Lower lobe of right lung (tissue), 2 donors: Measurements from ENCODE around the gene TMEM131L. TPM values are rescaled to one million over a fixed set of nuclear protein-coding genes. Genes with fewer than 3 reads are reported as not detected.

Experiments used
- ATAC-seq, 2 donors: fragments of 200-7000 bp; cut with Tn5 transposase; one replicate each; pipeline ENCODE4 v1.9.1; 2020 to 2022; ENCODE audit warnings: mild to moderate bottlenecking in 2 of 2, moderate library complexity in 2 of 2
- DNase-seq: peaks from one replicate; pipeline ENCODE4 v3.0.0-alpha.2; 2020
- H3K27ac ChIP-seq: fragments of 200-600 bp; one replicate; pipeline ENCODE4 v1.8.0; 2022
- H3K27me3 ChIP-seq: fragments of 200-600 bp; one replicate; pipeline ENCODE4 v1.8.0; 2022; ENCODE audit warnings: low read depth
- H3K36me3 ChIP-seq: fragments of 200-600 bp; one replicate; pipeline ENCODE4 v1.8.0; 2022; ENCODE audit warnings: mild to moderate bottlenecking
- H3K4me1 ChIP-seq: fragments of 200-600 bp; one replicate; pipeline ENCODE4 v1.8.0; 2022
- H3K4me3 ChIP-seq: fragments of 200-600 bp; one replicate; pipeline ENCODE4 v1.8.0; 2022; ENCODE audit warnings: mild to moderate bottlenecking
- H3K9me3 ChIP-seq: fragments of 200-600 bp; one replicate; pipeline ENCODE4 v1.8.0; 2022
- intact Hi-C: fragments of 100-400 bp; cut with DNase I; formaldehyde crosslinking; loops from one replicate; pipeline ENCODE4 v1.11.0; 2022
- total RNA-seq: library from RNA; stranded (reverse); fragmentation: NEBNext Ultra II Directional; extraction: Animal tissue kit (Norgen Biotek cat#: 25700); gene quantifications from one replicate; pipeline ENCODE4 v1.2.1, GENCODE V29; 2021
- TF ChIP-seq, protein P1 (sequence below): fragments of 200-600 bp; IDR thresholded peaks from one replicate; pipeline ENCODE4 v1.8.0; 2022; ENCODE audit warnings: antibody characterized with exemption, mild to moderate bottlenecking
- donor health status: DM: no; HTN: yes; CAD: no; lungs with severe emphysema.

Gene TMEM131L
- total RNA-seq, 1 donor from 2014 or later = 21.7 TPM

- TF ChIP-seq, protein P1, sequence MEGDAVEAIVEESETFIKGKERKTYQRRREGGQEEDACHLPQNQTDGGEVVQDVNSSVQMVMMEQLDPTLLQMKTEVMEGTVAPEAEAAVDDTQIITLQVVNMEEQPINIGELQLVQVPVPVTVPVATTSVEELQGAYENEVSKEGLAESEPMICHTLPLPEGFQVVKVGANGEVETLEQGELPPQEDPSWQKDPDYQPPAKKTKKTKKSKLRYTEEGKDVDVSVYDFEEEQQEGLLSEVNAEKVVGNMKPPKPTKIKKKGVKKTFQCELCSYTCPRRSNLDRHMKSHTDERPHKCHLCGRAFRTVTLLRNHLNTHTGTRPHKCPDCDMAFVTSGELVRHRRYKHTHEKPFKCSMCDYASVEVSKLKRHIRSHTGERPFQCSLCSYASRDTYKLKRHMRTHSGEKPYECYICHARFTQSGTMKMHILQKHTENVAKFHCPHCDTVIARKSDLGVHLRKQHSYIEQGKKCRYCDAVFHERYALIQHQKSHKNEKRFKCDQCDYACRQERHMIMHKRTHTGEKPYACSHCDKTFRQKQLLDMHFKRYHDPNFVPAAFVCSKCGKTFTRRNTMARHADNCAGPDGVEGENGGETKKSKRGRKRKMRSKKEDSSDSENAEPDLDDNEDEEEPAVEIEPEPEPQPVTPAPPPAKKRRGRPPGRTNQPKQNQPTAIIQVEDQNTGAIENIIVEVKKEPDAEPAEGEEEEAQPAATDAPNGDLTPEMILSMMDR = no peak
- intact Hi-C loops = no loop called here
Measured at GRCh38 chr4:153490985-153491483, 24.9 kb downstream of the TMEM131L start.

DNA sequence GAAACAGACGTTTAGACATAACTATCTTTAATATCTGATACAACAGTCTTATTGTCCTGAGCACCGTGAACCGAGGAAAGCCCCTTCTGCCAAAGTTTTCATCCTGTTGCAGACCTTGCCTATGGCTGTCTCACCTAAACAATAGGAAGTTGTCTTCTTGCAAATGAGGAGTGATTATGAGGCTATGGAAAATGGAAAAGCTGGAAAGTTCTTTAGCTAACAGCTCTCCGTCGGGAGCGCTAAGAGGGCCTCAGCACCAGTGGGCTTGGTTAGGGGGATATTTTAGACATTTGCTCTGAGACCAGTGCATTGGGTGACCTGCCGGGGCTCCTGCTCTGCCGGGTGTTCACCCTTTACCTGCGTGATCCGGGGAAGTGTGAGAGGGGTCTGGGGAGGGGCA lies 28.4 kb downstream of the TMEM131L start:
- DNase-seq = no peak
- no peaks in the 10 kb centered on the region for H3K27me3 ChIP-seq

More at GRCh38 chr4:153490985-153491483, 24.9 kb downstream of the TMEM131L start:
- peaks cover 44% of the 10 kb centered on the region for H3K4me1 ChIP-seq
- no peaks in the 10 kb centered on the region for H3K36me3 ChIP-seq
- no peak overlapping the region for H3K27ac ChIP-seq
- no peak overlapping the region for H3K4me3 ChIP-seq
- ATAC-seq = no peak
- DNase-seq = no peak
- H3K27me3 ChIP-seq = no peaks in the 10 kb centered on the region
- H3K9me3 ChIP-seq = no peaks in the 10 kb centered on the region

GRCh38 chr4:153495480-153496193 lies 29.5 kb downstream of the TMEM131L start:
- H3K27me3 ChIP-seq = no peaks in the 10 kb centered on the region
- DNase-seq = no peak
- no peaks in the 10 kb centered on the region for H3K36me3 ChIP-seq
- H3K27ac ChIP-seq = no peak overlapping the region
- intact Hi-C loops = no loop called here
- ATAC-seq = no peak
- TF ChIP-seq, protein P1 = no peak
- no peaks in the 10 kb centered on the region for H3K9me3 ChIP-seq
- peaks cover 13% of the 10 kb centered on the region for H3K4me1 ChIP-seq
- H3K4me3 ChIP-seq = no peak overlapping the region

More for the DNA sequence above, 28.4 kb downstream of the TMEM131L start:
- Histone ChIP-seq H3K27ac (no peak overlapping the region), H3K36me3 (no peaks in the 10 kb centered on the region), H3K9me3 (no peaks in the 10 kb centered on the region), H3K4me1 (peaks cover 16% of the 10 kb centered on the region), H3K4me3 (no peak overlapping the region)
- no peak for ATAC-seq
- TF ChIP-seq, protein P1 = no peak
- intact Hi-C loops = no loop called here

DNA sequence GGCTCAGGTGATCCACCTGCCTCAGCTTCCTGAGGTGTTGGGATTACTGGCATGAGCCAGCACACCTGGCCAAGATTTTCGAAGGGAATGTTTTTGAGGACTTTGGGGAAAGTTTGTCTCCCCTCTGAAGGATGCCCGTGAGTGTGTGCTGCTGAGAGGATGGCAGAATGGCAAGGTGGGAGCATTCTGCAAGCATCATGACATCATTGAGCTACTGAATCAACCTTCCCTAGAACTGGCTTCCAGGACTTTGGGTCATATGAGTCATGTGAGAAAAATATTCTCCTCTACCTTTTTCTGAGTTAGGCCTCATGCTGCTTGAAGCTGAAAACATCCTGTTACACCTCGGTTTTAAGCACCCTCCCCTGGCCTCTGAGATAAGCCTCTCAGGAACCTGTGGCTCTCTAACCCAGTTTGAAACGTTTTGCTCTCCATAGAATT lies 31.0 kb downstream of the TMEM131L start:
- TF ChIP-seq, protein P1 = no peak
- H3K4me1 ChIP-seq = peaks cover 13% of the 10 kb centered on the region
- DNase-seq = no peak
- no peaks in the 10 kb centered on the region for H3K36me3 ChIP-seq
- no peak overlapping the region for H3K4me3 ChIP-seq
- H3K27ac ChIP-seq = no peak overlapping the region
- intact Hi-C loops = no loop called here
- H3K9me3 ChIP-seq = no peaks in the 10 kb centered on the region
- peak in 1 of 2 donors; percentile 66 for ATAC-seq
- H3K27me3 ChIP-seq = no peaks in the 10 kb centered on the region

GRCh38 chr4:153497988-153498967 lies 32.1 kb downstream of the TMEM131L start:
- TF ChIP-seq, protein P1 = no peak
- Histone ChIP-seq H3K27me3 (no peaks in the 10 kb centered on the region), H3K4me1 (peaks cover 13% of the 10 kb centered on the region), H3K27ac (no peak overlapping the region), H3K9me3 (no peaks in the 10 kb centered on the region), H3K4me3 (no peak overlapping the region), H3K36me3 (no peaks in the 10 kb centered on the region)
- no peak for DNase-seq
- peak in 1 of 2 donors; percentile 18 for ATAC-seq
- intact Hi-C loops = no loop called here
